ENCODE data around the gene PCLAF. TPM values are rescaled to one million over a fixed set of nuclear protein-coding genes. Genes with fewer than 3 reads are reported as not detected.
"Not testable (repeated sequence)": the region's sequence is repeated elsewhere in the genome, so short reads cannot be mapped to it uniquely, and the experiment has no call there.

The PCLAF gene
- total RNA-seq, 1 donor from 2014 or later: 84.3 TPM

DNA sequence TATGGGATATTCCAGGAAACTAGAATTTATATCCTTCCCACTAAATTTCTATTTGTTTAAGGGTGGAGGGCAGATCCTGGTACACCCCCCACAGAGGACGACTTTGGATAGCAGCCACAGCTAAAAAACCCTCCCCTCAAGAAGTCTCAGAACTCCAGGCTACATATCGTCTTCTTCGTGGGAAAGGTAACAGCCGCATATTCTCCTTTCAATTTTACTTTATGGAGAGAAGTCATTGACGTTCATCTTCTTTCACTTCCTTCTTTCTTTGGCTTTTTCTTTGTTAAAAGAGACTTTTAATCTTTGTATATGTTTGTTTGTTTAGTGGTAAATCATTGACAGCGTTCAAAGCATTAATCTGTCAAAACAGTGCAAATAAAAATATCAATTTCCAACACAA, 42.7 kb upstream of the PCLAF start:
- peak overlapping the region; percentile 71 for H3K27ac Mint-ChIP-seq (ENCODE audit: unreplicated experiment)

GRCh38 chr15:64422697-64423096, 41.5 kb upstream of the PCLAF start:
- no peak overlapping the region for H3K4me3 Mint-ChIP-seq
- TF ChIP-seq, protein P1, sequence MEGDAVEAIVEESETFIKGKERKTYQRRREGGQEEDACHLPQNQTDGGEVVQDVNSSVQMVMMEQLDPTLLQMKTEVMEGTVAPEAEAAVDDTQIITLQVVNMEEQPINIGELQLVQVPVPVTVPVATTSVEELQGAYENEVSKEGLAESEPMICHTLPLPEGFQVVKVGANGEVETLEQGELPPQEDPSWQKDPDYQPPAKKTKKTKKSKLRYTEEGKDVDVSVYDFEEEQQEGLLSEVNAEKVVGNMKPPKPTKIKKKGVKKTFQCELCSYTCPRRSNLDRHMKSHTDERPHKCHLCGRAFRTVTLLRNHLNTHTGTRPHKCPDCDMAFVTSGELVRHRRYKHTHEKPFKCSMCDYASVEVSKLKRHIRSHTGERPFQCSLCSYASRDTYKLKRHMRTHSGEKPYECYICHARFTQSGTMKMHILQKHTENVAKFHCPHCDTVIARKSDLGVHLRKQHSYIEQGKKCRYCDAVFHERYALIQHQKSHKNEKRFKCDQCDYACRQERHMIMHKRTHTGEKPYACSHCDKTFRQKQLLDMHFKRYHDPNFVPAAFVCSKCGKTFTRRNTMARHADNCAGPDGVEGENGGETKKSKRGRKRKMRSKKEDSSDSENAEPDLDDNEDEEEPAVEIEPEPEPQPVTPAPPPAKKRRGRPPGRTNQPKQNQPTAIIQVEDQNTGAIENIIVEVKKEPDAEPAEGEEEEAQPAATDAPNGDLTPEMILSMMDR (conservative IDR thresholded peaks at IDR 0.05): no peak
- no peaks in the 10 kb centered on the region for H3K4me1 Mint-ChIP-seq
- no peaks in the 10 kb centered on the region for H3K9me3 Mint-ChIP-seq
- H3K27me3 Mint-ChIP-seq (ENCODE audit: low read depth): no peaks in the 10 kb centered on the region
- DNase-seq (ENCODE audit: low read depth, low spot score): no peak
- H3K27ac Mint-ChIP-seq (ENCODE audit: unreplicated experiment): no peak overlapping the region
- no peaks in the 10 kb centered on the region for H3K36me3 Mint-ChIP-seq (ENCODE audit: low read depth)

More for the DNA sequence above, 42.7 kb upstream of the PCLAF start:
- no peaks in the 10 kb centered on the region for H3K9me3 Mint-ChIP-seq
- no peaks in the 10 kb centered on the region for H3K4me1 Mint-ChIP-seq
- TF ChIP-seq, protein P1 (conservative IDR thresholded peaks at IDR 0.05): no peak
- no peak for DNase-seq (ENCODE audit: low read depth, low spot score)
- no peaks in the 10 kb centered on the region for H3K36me3 Mint-ChIP-seq (ENCODE audit: low read depth)
- no peaks in the 10 kb centered on the region for H3K27me3 Mint-ChIP-seq (ENCODE audit: low read depth)
- H3K4me3 Mint-ChIP-seq: no peak overlapping the region

DNA sequence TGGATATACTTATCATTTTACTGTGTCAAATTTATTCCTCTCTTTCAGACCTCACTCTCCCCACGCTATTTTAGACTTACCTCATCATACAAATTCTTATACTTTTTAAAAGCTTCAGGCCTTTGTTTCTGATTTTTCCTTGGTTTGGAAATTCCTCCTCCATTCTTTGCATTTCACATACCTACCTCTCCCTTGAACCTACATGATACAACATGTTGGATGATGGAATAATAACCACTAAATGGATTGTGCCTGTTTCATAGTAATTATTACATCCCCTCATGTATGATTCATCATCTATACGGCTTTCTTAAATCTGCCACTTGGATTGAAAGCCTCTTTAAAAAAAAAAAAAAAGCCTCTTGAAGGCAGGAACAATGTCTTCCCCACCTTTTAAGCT, 31.0 kb upstream of the PCLAF start:
- Mint-ChIP-seq H3K27ac (ENCODE audit: unreplicated experiment) (no peak overlapping the region), H3K27me3 (ENCODE audit: low read depth) (no peaks in the 10 kb centered on the region), H3K36me3 (ENCODE audit: low read depth) (peaks cover 24% of the 10 kb centered on the region), H3K4me1 (no peaks in the 10 kb centered on the region), H3K9me3 (no peaks in the 10 kb centered on the region), H3K4me3 (no peak overlapping the region)
- DNase-seq (ENCODE audit: low read depth, low spot score): no peak
- TF ChIP-seq, protein P1 (conservative IDR thresholded peaks at IDR 0.05): no peak

DNA sequence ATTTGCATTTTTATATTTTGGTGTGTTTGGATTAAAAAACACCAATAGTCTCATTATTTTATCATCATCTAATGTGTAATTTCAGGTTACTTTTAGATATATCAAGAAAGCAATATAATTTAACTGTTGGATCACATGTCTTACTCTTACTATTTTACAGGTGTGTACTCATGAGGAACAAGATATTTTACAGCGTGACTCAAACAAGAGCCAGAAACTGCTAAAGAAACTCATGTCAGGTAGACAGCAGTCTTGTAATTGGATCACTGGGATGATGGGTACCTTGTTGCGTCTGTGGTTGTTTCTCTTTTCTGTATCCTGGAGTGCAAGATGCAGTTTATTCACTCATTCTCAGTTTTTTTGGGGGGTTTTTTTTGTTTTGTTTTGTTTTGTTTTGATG, 19.3 kb upstream of the PCLAF start:
- H3K4me1 Mint-ChIP-seq: no peaks in the 10 kb centered on the region
- H3K4me3 Mint-ChIP-seq: no peak overlapping the region
- peaks cover 5% of the 10 kb centered on the region for H3K36me3 Mint-ChIP-seq (ENCODE audit: low read depth)
- DNase-seq (ENCODE audit: low read depth, low spot score): no peak
- no peaks in the 10 kb centered on the region for H3K27me3 Mint-ChIP-seq (ENCODE audit: low read depth)
- no peaks in the 10 kb centered on the region for H3K9me3 Mint-ChIP-seq
- TF ChIP-seq, protein P1 (conservative IDR thresholded peaks at IDR 0.05): no peak
- H3K27ac Mint-ChIP-seq (ENCODE audit: unreplicated experiment): no peak overlapping the region

- DNase-seq (ENCODE audit: low read depth, low spot score): no peak
- H3K4me3 Mint-ChIP-seq: no peak overlapping the region
- H3K27me3 Mint-ChIP-seq (ENCODE audit: low read depth): no peaks in the 10 kb centered on the region
- no peak overlapping the region for H3K27ac Mint-ChIP-seq (ENCODE audit: unreplicated experiment)
- H3K36me3 Mint-ChIP-seq (ENCODE audit: low read depth): peaks cover 5% of the 10 kb centered on the region
- TF ChIP-seq, protein P1 (conservative IDR thresholded peaks at IDR 0.05): no peak
- H3K4me1 Mint-ChIP-seq: no peaks in the 10 kb centered on the region
- H3K9me3 Mint-ChIP-seq: no peaks in the 10 kb centered on the region
Measured at GRCh38 chr15:64398575-64398974, 17.3 kb upstream of the PCLAF start.

GRCh38 chr15:64396789-64397188, 15.5 kb upstream of the PCLAF start:
- no peak overlapping the region for H3K4me3 Mint-ChIP-seq
- no peak overlapping the region for H3K27ac Mint-ChIP-seq (ENCODE audit: unreplicated experiment)
- peaks cover 5% of the 10 kb centered on the region for H3K36me3 Mint-ChIP-seq (ENCODE audit: low read depth)
- H3K9me3 Mint-ChIP-seq: no peaks in the 10 kb centered on the region
- TF ChIP-seq, protein P1 (conservative IDR thresholded peaks at IDR 0.05): no peak
- DNase-seq (ENCODE audit: low read depth, low spot score): no peak
- no peaks in the 10 kb centered on the region for H3K4me1 Mint-ChIP-seq
- no peaks in the 10 kb centered on the region for H3K27me3 Mint-ChIP-seq (ENCODE audit: low read depth)

- H3K27ac Mint-ChIP-seq (ENCODE audit: unreplicated experiment); H3K36me3 Mint-ChIP-seq (ENCODE audit: low read depth); H3K4me3 Mint-ChIP-seq; DNase-seq (ENCODE audit: low read depth, low spot score); H3K27me3 Mint-ChIP-seq (ENCODE audit: low read depth); H3K9me3 Mint-ChIP-seq: not testable (repeated sequence)
- H3K4me1 Mint-ChIP-seq: peaks cover 15% of the 10 kb centered on the region
Measured at GRCh38 chr15:64392471-64392870, 11.2 kb upstream of the PCLAF start.

All from neural crest cell (in vitro differentiated cells).